Brain microvascular endothelial cell (primary cell): ENCODE results near the gene CYP2R1.

ENCODE experiments used
- DNase-seq: peaks from one replicate; pipeline ENCODE4 v3.0.0-alpha.2; 2020
- H3K27ac ChIP-seq: fragments of 250-450 bp; sonication (Bioruptor Pico); 2 replicates; pipeline ENCODE4 v1.5.1; 2020; ENCODE audit warnings: mild to moderate bottlenecking, moderate library complexity
- H3K27me3 ChIP-seq: fragments of 250-450 bp; sonication (Bioruptor Pico); replicated peaks from 2 replicates; pipeline ENCODE4 v1.5.1; 2020; ENCODE audit warnings: mild to moderate bottlenecking
- H3K36me3 ChIP-seq: fragments of 250-450 bp; sonication (Bioruptor Pico); replicated peaks from 2 replicates; pipeline ENCODE4 v1.5.1; 2020; ENCODE audit warnings: mild to moderate bottlenecking
- H3K4me3 ChIP-seq: 2 replicates; pipeline ENCODE4 v1.5.1; 2011; ENCODE audit warnings: low read depth, mild to moderate bottlenecking, control low read depth, low read length, moderate library complexity
- in situ Hi-C: cut with HindIII; loops from 2 replicates; pipeline ENCODE4 v1.10.0; 2017; ENCODE audit warnings: low sequenced_read_pairs, low pct_ligation_motif_present
- TF ChIP-seq, protein P1 (sequence below): IDR thresholded peaks from 2 replicates; pipeline ENCODE4 v1.5.1; 2011; ENCODE audit warnings: low read depth, mild to moderate bottlenecking, moderate library complexity, low read length, control low read depth, inconsistent platforms; ENCODE audit errors: missing control alignments

The CYP2R1 gene

DNA sequence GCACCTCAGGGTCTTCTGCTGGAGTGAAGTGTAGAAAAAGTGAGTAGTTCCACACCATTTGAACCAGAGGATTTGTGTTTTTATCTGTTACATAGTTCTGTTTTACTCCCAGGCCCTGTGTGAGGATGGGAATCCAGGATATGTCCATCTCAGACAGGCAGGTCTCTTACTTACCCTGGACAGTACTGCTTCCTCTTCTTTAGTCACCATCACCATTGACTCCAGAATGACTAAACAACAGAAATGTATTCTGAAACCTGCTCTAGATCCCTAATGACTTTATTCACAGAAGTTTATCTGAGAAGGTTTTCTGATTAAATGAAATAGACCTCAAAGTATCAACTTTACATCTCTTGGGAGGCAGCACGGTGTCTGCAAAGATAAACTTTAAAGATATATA, 33.6 kb downstream of the CYP2R1 start:
- no peak overlapping the region for H3K4me3 ChIP-seq
- H3K36me3 ChIP-seq: no peaks in the 10 kb centered on the region
- DNase-seq: no peak
- in situ Hi-C loops: no loop called here
- TF ChIP-seq, protein P1, sequence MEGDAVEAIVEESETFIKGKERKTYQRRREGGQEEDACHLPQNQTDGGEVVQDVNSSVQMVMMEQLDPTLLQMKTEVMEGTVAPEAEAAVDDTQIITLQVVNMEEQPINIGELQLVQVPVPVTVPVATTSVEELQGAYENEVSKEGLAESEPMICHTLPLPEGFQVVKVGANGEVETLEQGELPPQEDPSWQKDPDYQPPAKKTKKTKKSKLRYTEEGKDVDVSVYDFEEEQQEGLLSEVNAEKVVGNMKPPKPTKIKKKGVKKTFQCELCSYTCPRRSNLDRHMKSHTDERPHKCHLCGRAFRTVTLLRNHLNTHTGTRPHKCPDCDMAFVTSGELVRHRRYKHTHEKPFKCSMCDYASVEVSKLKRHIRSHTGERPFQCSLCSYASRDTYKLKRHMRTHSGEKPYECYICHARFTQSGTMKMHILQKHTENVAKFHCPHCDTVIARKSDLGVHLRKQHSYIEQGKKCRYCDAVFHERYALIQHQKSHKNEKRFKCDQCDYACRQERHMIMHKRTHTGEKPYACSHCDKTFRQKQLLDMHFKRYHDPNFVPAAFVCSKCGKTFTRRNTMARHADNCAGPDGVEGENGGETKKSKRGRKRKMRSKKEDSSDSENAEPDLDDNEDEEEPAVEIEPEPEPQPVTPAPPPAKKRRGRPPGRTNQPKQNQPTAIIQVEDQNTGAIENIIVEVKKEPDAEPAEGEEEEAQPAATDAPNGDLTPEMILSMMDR: no peak
- no peak overlapping the region for H3K27ac ChIP-seq
- no peaks in the 10 kb centered on the region for H3K27me3 ChIP-seq

DNA sequence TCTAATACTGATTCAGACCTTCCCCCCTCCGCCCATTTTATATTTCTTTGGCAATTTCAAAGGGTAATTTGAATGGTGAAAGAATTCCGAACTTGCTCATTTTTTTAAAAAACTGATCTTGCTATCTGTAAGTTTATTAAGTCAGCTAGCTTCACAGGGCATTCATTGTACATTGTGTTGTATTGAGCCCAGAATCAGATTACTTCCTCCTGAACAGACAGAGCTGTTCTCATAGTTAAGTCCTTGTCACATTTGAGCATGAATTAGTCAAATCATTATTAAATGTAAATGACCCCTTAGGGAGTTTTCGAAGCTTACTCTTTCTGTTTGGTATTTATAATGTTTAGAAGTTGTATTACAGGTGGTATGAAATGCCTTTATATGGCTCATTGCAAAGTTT, 34.4 kb downstream of the CYP2R1 start:
- in situ Hi-C loops: no loop called here
- Histone ChIP-seq H3K27me3 (no peaks in the 10 kb centered on the region), H3K4me3 (no peak overlapping the region), H3K27ac (no peak overlapping the region), H3K36me3 (no peaks in the 10 kb centered on the region)
- TF ChIP-seq, protein P1: no peak
- DNase-seq: no peak

DNA sequence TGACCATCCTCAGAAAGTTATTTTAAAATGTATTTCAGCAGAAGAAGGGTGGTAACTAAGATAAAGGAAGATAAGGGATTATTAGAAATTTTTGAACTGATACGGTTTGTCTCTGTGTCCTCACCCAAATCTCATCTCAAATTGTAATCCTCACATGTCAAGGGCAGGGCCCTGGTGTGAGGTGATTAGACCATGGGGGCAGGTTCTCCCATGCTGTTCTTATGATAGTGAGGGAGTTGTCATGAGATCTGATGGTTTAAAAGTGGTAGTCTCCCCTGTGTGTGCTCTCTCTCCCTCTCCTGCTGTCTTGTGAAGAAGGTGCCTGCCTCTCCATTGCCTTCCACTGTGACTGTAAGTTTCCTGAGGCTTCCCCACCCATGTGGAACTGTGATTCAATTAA, 36.1 kb downstream of the CYP2R1 start:
- Histone ChIP-seq H3K4me3 (no peak overlapping the region), H3K27me3 (no peaks in the 10 kb centered on the region), H3K36me3 (no peaks in the 10 kb centered on the region), H3K27ac (no peak overlapping the region)
- in situ Hi-C loops: no loop called here
- TF ChIP-seq, protein P1: no peak
- DNase-seq: no peak

DNA sequence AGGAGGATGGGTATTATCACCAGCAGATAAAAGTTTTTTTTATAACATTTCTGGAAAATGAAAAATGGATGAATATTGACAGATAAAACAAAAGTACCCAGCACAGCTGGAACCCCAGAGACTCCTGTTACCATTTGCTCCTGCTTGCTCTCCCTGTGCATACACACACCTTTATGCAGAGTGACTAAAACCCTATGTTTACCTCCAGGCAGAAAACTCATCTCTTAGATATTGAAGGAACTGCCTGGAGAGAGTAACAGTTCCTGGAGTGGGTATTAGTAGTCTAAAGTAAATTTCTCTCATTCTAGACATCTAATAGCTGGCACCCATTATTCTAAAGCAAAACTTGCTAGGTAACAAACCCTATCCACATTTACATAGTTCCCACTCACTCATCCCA, 38.0 kb downstream of the CYP2R1 start:
- no peaks in the 10 kb centered on the region for H3K36me3 ChIP-seq
- H3K27me3 ChIP-seq: no peaks in the 10 kb centered on the region
- in situ Hi-C loops: no loop called here
- DNase-seq: no peak
- no peak overlapping the region for H3K4me3 ChIP-seq
- no peak overlapping the region for H3K27ac ChIP-seq
- TF ChIP-seq, protein P1: no peak

DNA sequence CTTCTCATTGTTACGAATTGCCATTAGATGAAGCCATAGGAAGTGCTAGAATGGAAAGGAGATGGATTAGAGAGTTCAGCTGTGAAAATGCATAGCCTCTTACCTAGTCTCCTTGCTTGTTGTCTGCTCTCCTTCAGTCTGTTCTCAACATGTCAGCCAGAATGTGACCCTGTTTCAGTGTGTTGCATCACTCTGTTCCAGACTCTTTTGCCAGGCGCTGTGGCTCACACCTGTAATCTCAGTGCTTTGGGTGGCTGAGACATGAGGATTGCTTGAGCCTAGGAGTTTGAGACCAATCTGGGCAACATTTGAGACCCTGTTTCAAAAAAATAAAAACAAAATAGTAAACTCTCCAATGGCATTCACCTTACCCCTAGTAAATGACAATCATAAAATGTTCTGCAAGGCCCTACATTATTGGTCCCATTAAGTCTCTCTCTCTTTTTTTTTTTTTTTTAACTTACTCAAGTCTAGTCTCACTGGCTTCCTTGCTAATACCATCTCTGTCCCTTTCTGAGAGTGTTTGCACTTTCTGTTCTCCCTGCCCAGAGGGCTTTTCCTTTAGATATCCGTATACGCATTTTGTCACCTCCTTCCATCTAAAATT, 39.4 kb downstream of the CYP2R1 start:
- in situ Hi-C loops: no loop called here
- H3K4me3 ChIP-seq: no peak overlapping the region
- DNase-seq: no peak
- TF ChIP-seq, protein P1: no peak
- H3K36me3 ChIP-seq: no peaks in the 10 kb centered on the region
- H3K27me3 ChIP-seq: no peaks in the 10 kb centered on the region
- no peak overlapping the region for H3K27ac ChIP-seq

DNA sequence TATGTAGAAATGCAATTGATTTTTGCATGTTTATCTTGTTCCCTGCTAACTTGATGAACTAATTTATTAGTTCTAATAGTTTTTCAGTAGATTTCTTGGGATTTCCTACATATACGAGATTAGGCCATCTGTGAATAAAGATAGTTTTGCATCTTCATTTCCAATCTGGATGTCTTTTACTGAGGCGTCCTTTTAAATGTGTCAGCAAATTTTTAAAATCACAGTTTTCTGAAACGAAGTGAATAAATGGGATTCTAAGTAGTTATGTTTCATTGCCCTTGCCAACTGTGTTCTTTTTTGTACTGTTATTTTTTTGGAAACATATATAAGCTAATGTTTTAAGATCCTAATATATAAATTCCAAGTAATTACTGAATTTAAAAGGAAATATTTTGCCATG, 50.0 kb downstream of the CYP2R1 start:
- in situ Hi-C loops: no loop called here
- H3K27me3 ChIP-seq: no peaks in the 10 kb centered on the region
- no peak overlapping the region for H3K4me3 ChIP-seq
- no peak overlapping the region for H3K27ac ChIP-seq
- H3K36me3 ChIP-seq: no peaks in the 10 kb centered on the region
- no peak for DNase-seq
- TF ChIP-seq, protein P1: no peak
